Measurements from ENCODE around the gene GALNT5.

- TF ChIP-seq POLR2AphosphoS5 (IDR thresholded peaks at IDR 0.05) (no peak), EP300 (IDR thresholded peaks at IDR 0.05) (no peak)
- TF ChIP-seq, protein P1, sequence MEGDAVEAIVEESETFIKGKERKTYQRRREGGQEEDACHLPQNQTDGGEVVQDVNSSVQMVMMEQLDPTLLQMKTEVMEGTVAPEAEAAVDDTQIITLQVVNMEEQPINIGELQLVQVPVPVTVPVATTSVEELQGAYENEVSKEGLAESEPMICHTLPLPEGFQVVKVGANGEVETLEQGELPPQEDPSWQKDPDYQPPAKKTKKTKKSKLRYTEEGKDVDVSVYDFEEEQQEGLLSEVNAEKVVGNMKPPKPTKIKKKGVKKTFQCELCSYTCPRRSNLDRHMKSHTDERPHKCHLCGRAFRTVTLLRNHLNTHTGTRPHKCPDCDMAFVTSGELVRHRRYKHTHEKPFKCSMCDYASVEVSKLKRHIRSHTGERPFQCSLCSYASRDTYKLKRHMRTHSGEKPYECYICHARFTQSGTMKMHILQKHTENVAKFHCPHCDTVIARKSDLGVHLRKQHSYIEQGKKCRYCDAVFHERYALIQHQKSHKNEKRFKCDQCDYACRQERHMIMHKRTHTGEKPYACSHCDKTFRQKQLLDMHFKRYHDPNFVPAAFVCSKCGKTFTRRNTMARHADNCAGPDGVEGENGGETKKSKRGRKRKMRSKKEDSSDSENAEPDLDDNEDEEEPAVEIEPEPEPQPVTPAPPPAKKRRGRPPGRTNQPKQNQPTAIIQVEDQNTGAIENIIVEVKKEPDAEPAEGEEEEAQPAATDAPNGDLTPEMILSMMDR (IDR thresholded peaks at IDR 0.05): no peak
Measured at GRCh38 chr2:157296958-157297357, 39.5 kb downstream of the GALNT5 start.

Data from esophagus muscularis mucosa (tissue), 4 donors.